ENCODE results near the gene LIPA.

The LIPA gene

DNA sequence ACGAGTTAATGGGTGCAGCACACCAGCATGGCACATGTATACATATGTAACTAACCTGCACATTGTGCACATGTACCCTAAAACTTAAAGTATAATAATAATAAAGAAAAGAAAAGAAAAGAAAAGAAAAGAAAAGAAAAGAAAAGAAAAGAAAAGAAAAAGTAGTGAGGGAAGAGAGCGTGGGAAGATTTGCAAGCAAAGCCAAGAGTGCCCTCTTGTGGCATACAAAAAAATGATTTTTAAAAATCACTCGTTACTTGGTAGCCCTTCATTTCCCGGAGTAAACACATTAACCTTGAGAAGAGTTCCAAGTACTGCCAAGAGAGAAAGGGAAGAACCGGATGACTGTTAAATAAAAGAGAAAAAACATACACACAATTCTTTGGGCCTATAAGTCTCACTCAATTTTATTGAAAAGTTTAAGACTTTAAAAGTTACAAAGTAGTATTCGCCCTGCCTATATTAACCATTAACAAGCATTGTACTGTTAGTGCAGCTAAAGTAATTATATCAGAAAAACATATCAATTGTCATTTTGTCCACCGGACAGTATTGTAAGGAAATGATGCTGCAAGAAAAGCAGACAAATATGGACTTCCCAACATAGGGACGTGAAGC lies 38.3 kb downstream of the LIPA start:
- no peaks in the 10 kb centered on the region for H3K9me3 ChIP-seq (ENCODE audit: insufficient read depth, low read length, severe bottlenecking)
- H3K4me2 ChIP-seq (ENCODE audit: insufficient read depth, low read length) = no peak overlapping the region
- H3K9ac ChIP-seq (ENCODE audit: low read depth, low read length) = no peak overlapping the region
- H3K4me1 ChIP-seq (ENCODE audit: insufficient read depth, low read length) = peaks cover 6% of the 10 kb centered on the region
- no peaks in the 10 kb centered on the region for H3K79me2 ChIP-seq (ENCODE audit: insufficient read depth, low read length)
- TF ChIP-seq EZH2 (IDR thresholded peaks at IDR 0.05; ENCODE audit: borderline replicate concordance, low read depth, low read length, severe bottlenecking) = no peak
- peak; percentile 62 for TF ChIP-seq CTCF (IDR thresholded peaks at IDR 0.05; ENCODE audit: borderline replicate concordance, extremely low read depth, low read length, poor library complexity, severe bottlenecking)
- no peak overlapping the region for H3K4me3 ChIP-seq (ENCODE audit: low read depth in 1 of 2, low read length in 2 of 2)
- no peak overlapping the region for H3K27ac ChIP-seq (ENCODE audit: low read length)
- DNase-seq = peak; percentile 13
- peak; percentile 78; the same call in 1 of the 3 replicates for ATAC-seq (ENCODE audit: insufficient read depth, low read depth)
- H3K27me3 ChIP-seq (ENCODE audit: insufficient read depth, low read length, poor library complexity) = no peaks in the 10 kb centered on the region
- H3K36me3 ChIP-seq (ENCODE audit: insufficient read depth, low read length) = no peaks in the 10 kb centered on the region
- H2AFZ ChIP-seq (ENCODE audit: low read depth, low read length) = no peak overlapping the region
- no peaks in the 10 kb centered on the region for H4K20me1 ChIP-seq (ENCODE audit: insufficient read depth, low read length)

DNA sequence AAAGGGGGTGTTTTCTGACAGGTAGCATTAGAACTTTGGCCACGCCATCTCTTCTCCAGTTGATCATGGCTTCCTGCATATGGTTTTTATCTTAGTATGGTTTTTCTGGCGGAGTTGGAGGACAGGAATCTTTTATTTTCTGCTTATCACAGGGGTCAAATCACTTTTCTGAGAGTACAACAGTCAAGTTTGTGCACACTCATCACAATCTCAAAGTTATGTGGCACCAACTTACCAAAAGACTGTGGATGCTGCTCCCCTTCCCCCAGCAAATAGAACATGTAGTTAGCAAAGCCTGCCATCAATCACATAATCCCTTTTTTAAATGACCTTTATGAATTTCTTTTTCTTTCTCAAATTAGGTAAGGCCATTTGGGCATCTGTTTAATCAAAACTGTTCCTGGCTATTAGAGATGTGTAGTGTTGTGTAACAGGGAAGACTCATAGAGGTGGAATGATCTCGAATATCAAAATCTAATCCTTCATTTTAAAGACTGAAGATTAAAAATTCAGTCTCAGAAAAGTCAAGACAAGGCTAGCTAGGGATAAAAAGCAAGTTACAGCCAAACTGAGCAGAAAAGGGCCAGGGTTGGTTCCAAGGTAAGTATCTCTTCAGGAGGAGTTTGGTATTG lies 40.7 kb downstream of the LIPA start:
- Histone ChIP-seq H3K27me3 (ENCODE audit: insufficient read depth, low read length, poor library complexity) (peaks cover 14% of the 10 kb centered on the region), H3K4me1 (ENCODE audit: insufficient read depth, low read length) (peaks cover 15% of the 10 kb centered on the region)

GRCh38 chr10:89209718-89210117 lies 41.9 kb downstream of the LIPA start:
- Histone ChIP-seq H3K27me3 (ENCODE audit: insufficient read depth, low read length, poor library complexity) (peaks cover 25% of the 10 kb centered on the region), H3K4me2 (ENCODE audit: insufficient read depth, low read length) (no peak overlapping the region)

More for the DNA sequence above, 40.7 kb downstream of the LIPA start:
- no peak overlapping the region for H3K4me3 ChIP-seq (ENCODE audit: low read depth in 1 of 2, low read length in 2 of 2)
- H3K27ac ChIP-seq (ENCODE audit: low read length) = no peak overlapping the region
- no peaks in the 10 kb centered on the region for H3K36me3 ChIP-seq (ENCODE audit: insufficient read depth, low read length)
- H4K20me1 ChIP-seq (ENCODE audit: insufficient read depth, low read length) = no peaks in the 10 kb centered on the region
- H3K4me2 ChIP-seq (ENCODE audit: insufficient read depth, low read length) = no peak overlapping the region
- ATAC-seq (ENCODE audit: insufficient read depth, low read depth) (no peak), DNase-seq (no peak)
- no peaks in the 10 kb centered on the region for H3K79me2 ChIP-seq (ENCODE audit: insufficient read depth, low read length)
- no peaks in the 10 kb centered on the region for H3K9me3 ChIP-seq (ENCODE audit: insufficient read depth, low read length, severe bottlenecking)
- no peak overlapping the region for H3K9ac ChIP-seq (ENCODE audit: low read depth, low read length)
- no peak overlapping the region for H2AFZ ChIP-seq (ENCODE audit: low read depth, low read length)
- no peak for TF ChIP-seq CTCF (IDR thresholded peaks at IDR 0.05; ENCODE audit: borderline replicate concordance, extremely low read depth, low read length, poor library complexity, severe bottlenecking)
- TF ChIP-seq EZH2 (IDR thresholded peaks at IDR 0.05; ENCODE audit: borderline replicate concordance, low read depth, low read length, severe bottlenecking) = no peak

More at GRCh38 chr10:89209718-89210117, 41.9 kb downstream of the LIPA start:
- Histone ChIP-seq H3K9me3 (ENCODE audit: insufficient read depth, low read length, severe bottlenecking) (no peaks in the 10 kb centered on the region), H3K9ac (ENCODE audit: low read depth, low read length) (no peak overlapping the region), H3K36me3 (ENCODE audit: insufficient read depth, low read length) (no peaks in the 10 kb centered on the region), H3K4me3 (ENCODE audit: low read depth in 1 of 2, low read length in 2 of 2) (no peak overlapping the region), H3K27ac (ENCODE audit: low read length) (no peak overlapping the region), H3K79me2 (ENCODE audit: insufficient read depth, low read length) (no peaks in the 10 kb centered on the region), H3K4me1 (ENCODE audit: insufficient read depth, low read length) (peaks cover 15% of the 10 kb centered on the region), H2AFZ (ENCODE audit: low read depth, low read length) (no peak overlapping the region), H4K20me1 (ENCODE audit: insufficient read depth, low read length) (no peaks in the 10 kb centered on the region)
- DNase-seq = no peak
- no peak for TF ChIP-seq EZH2 (IDR thresholded peaks at IDR 0.05; ENCODE audit: borderline replicate concordance, low read depth, low read length, severe bottlenecking)
- TF ChIP-seq CTCF (IDR thresholded peaks at IDR 0.05; ENCODE audit: borderline replicate concordance, extremely low read depth, low read length, poor library complexity, severe bottlenecking) = no peak
- ATAC-seq (ENCODE audit: insufficient read depth, low read depth) = no peak

Measured in DND-41 (cell line).